GM23338 (cell line): Measurements from ENCODE around the gene FOXP1. TPM values are rescaled to one million over a fixed set of nuclear protein-coding genes. Genes with fewer than 3 reads are reported as not detected.

Experiments
- ATAC-seq: fragments of 200-7000 bp; cut with Tn5 transposase; 3 replicates; pipeline ENCODE4 v1.9.1; 2020
- DNase-seq: peaks from one replicate; pipeline ENCODE4 v3.0.0-alpha.2; 2015; ENCODE audit warnings: low spot score
- H2AFZ ChIP-seq: fragments of 200-600 bp; sonication (generic); 2 replicates; pipeline ENCODE4 v1.8.0; 2016; ENCODE audit warnings: antibody characterized with exemption, mild to moderate bottlenecking, moderate library complexity
- H3F3A ChIP-seq: fragments of 200-600 bp; sonication (generic); replicated peaks from 2 replicates; pipeline ENCODE4 v1.8.0; 2017; ENCODE audit warnings: antibody characterized with exemption, mixed run types, low read depth
- H3K27ac ChIP-seq: fragments of 200-600 bp; sonication (generic); 2 replicates; pipeline ENCODE4 v1.6.1; 2016; ENCODE audit warnings: low read depth
- H3K27me3 ChIP-seq: fragments of 200-600 bp; sonication (generic); 2 replicates; pipeline ENCODE4 v1.8.0; 2016; ENCODE audit warnings: mild to moderate bottlenecking, mixed run types, moderate library complexity; ENCODE audit not compliant: insufficient read depth
- H3K36me3 ChIP-seq: fragments of 200-600 bp; sonication (generic); 2 replicates; pipeline ENCODE4 v1.8.0; 2016; ENCODE audit warnings: mild to moderate bottlenecking; ENCODE audit not compliant: insufficient read depth
- H3K4me1 ChIP-seq: fragments of 200-600 bp; sonication (generic); 2 replicates; pipeline ENCODE4 v1.8.0; 2016; ENCODE audit warnings: mild to moderate bottlenecking, moderate library complexity; ENCODE audit not compliant: insufficient read depth
- H3K4me2 ChIP-seq: fragments of 200-600 bp; sonication (generic); 2 replicates; pipeline ENCODE4 v1.7.1; 2017; ENCODE audit warnings: mixed run types
- H3K4me3 ChIP-seq: fragments of 200-600 bp; sonication (generic); 2 replicates; pipeline ENCODE4 v1.6.1; 2016; ENCODE audit warnings: mixed run types
- H3K79me2 ChIP-seq: fragments of 200-600 bp; sonication (generic); replicated peaks from 2 replicates; pipeline ENCODE4 v1.8.0; 2017; ENCODE audit warnings: mild to moderate bottlenecking; ENCODE audit not compliant: insufficient read depth
- H3K9me2 ChIP-seq: fragments of 200-600 bp; sonication (generic); 2 replicates; pipeline ENCODE4 v1.8.0; 2017; ENCODE audit not compliant: insufficient read depth
- H4K20me1 ChIP-seq: fragments of 200-600 bp; sonication (generic); replicated peaks from 2 replicates; pipeline ENCODE4 v1.8.0; 2017; ENCODE audit warnings: mild to moderate bottlenecking; ENCODE audit not compliant: insufficient read depth
- H3K27ac Mint-ChIP-seq: 2 replicates; pipeline ENCODE4 v1.8.0; 2020; ENCODE audit warnings: inconsistent platforms, mild to moderate bottlenecking, moderate library complexity, mixed read lengths
- H3K27me3 Mint-ChIP-seq: 3 replicates; pipeline ENCODE4 v1.8.0; 2022; ENCODE audit warnings: low read depth, mild to moderate bottlenecking, moderate library complexity, mixed read lengths, inconsistent platforms; ENCODE audit not compliant: insufficient read depth, poor library complexity
- H3K36me3 Mint-ChIP-seq: 3 replicates; pipeline ENCODE4 v1.8.0; 2021; ENCODE audit warnings: low read depth, mild to moderate bottlenecking, inconsistent platforms, moderate library complexity, mixed read lengths
- H3K4me1 Mint-ChIP-seq: 3 replicates; pipeline ENCODE4 v1.8.0; 2020; ENCODE audit warnings: mild to moderate bottlenecking, inconsistent platforms, mixed read lengths
- H3K4me3 Mint-ChIP-seq: 3 replicates; pipeline ENCODE4 v1.8.0; 2021; ENCODE audit warnings: moderate library complexity, mild to moderate bottlenecking, inconsistent platforms, mixed read lengths
- H3K9me3 Mint-ChIP-seq: 3 replicates; pipeline ENCODE4 v1.8.0; 2020; ENCODE audit warnings: moderate library complexity, mild to moderate bottlenecking, inconsistent platforms, mixed read lengths
- CTCF ChIP-seq, 2 experiments: fragments of 200-600 bp in 1 of 2; sonication (generic) in 1 of 2; conservative IDR thresholded peaks; 2 replicates each; pipeline versions ENCODE4 v1.5.1 to v1.6.1; 2016 to 2017; ENCODE audit warnings: antibody characterized with exemption in 2 of 2, low read depth in 2 of 2, mild to moderate bottlenecking in 2 of 2, moderate library complexity in 1 of 2
- JUNB ChIP-seq: IDR thresholded peaks from one replicate; pipeline ENCODE4 v1.6.1; 2016; ENCODE audit warnings: antibody characterized with exemption; ENCODE audit not compliant: unreplicated experiment
- REST ChIP-seq: IDR thresholded peaks from one replicate; pipeline ENCODE4 v1.6.1; 2018; ENCODE audit warnings: antibody characterized with exemption; ENCODE audit not compliant: unreplicated experiment
- polyA plus RNA-seq: library from polyadenylated mRNA; unstranded; fragments of >200 nt; fragmentation: Nextera tagmentation; extraction: Ambion mirVana; gene quantifications from 2 replicates; pipeline ENCODE4 v1.2.1, GENCODE V29; 2016
- total RNA-seq: library from RNA; depleted of rRNA; stranded (reverse); fragments of >200 nt; shearing (Covaris generic); gene quantifications from 2 replicates; pipeline ENCODE4 v1.2.3, GENCODE V29; 2014

FOXP1 gene
- total and polyA plus RNA-seq, 2 experiments from 2014 or later, result 32.9 to 35.5 TPM

DNA sequence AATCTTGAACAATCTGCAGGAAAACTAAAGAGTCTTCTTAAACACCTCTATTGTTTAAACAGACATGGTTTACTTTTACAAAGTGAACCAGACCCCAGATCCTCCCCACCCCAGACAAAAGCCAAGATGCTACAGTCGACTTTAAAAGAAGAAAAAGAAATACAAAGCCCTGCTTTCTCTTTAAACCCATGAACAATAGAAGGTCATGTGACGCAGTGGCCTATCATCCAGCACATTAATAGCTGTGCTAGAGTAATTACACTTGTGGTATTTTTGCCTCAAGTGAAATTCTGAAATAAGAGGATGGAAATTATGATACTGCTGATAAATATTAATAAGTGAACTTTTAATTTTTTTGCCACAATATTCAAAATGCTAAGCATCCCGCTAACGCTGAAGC, 613.4 kb downstream of the FOXP1 start:
- no peaks in the 10 kb centered on the region for H3K79me2 ChIP-seq
- H3K27ac Mint-ChIP-seq, result no peak overlapping the region
- no peaks in the 10 kb centered on the region for H3K36me3 ChIP-seq

GRCh38 chr3:70963431-70964275, 619.9 kb downstream of the FOXP1 start:
- TF ChIP-seq CTCF (conservative IDR thresholded peaks at IDR 0.05; ENCODE audit: low read depth in 2 of 2) (0 out of 4 replicates have a peak, but pooled peaks of 1 of the 2 experiments have one; percentile 3), REST (no peak)
- Mint-ChIP-seq H3K27me3 (peaks cover 1% of the 10 kb centered on the region), H3K27ac (peak overlapping the region; percentile 28; the same call in 1 of the 2 replicates), H3K9me3 (no peaks in the 10 kb centered on the region), H3K36me3 (peaks cover 25% of the 10 kb centered on the region; the same call in 2 of the 3 replicates), H3K4me3 (no peak overlapping the region), H3K4me1 (peaks cover 25% of the 10 kb centered on the region)
- peaks cover 27% of the 10 kb centered on the region for H3K4me1 ChIP-seq
- no peaks in the 10 kb centered on the region for H3F3A ChIP-seq
- DNase-seq, result peak; percentile 22
- H3K27me3 ChIP-seq, result no peaks in the 10 kb centered on the region
- peak; percentile 54 for ATAC-seq
- no peak overlapping the region for H3K4me3 ChIP-seq
- H3K9me2 ChIP-seq, result no peaks in the 10 kb centered on the region
- no peaks in the 10 kb centered on the region for H3K79me2 ChIP-seq
- 0 out of 2 replicates have a peak overlapping the region, but pooled peaks have one; percentile 21 for H3K27ac ChIP-seq
- H4K20me1 ChIP-seq, result no peaks in the 10 kb centered on the region; the same call in 1 of the 2 replicates
- no peaks in the 10 kb centered on the region for H3K36me3 ChIP-seq
- peak overlapping the region; percentile 49; the same call in 1 of the 2 replicates for H3K4me2 ChIP-seq
- no peak overlapping the region for H2AFZ ChIP-seq

More for the DNA sequence above, 613.4 kb downstream of the FOXP1 start:
- H3K4me1 ChIP-seq, result peaks cover 13% of the 10 kb centered on the region
- no peaks in the 10 kb centered on the region for H3K9me2 ChIP-seq
- DNase-seq (no peak), ATAC-seq (no peak)
- no peaks in the 10 kb centered on the region for H3K27me3 Mint-ChIP-seq
- peaks cover 21% of the 10 kb centered on the region; the same call in 2 of the 3 replicates for H3K36me3 Mint-ChIP-seq
- TF ChIP-seq JUNB, result no peak
- H3K27me3 ChIP-seq, result no peaks in the 10 kb centered on the region
- H3F3A ChIP-seq, result no peaks in the 10 kb centered on the region
- H3K4me2 ChIP-seq, result no peak overlapping the region
- H2AFZ ChIP-seq, result no peak overlapping the region
- H3K4me3 Mint-ChIP-seq, result no peak overlapping the region
- H3K4me3 ChIP-seq, result no peak overlapping the region
- no peak overlapping the region for H3K27ac ChIP-seq
- no peaks in the 10 kb centered on the region; the same call in 1 of the 2 replicates for H4K20me1 ChIP-seq
- H3K9me3 Mint-ChIP-seq, result no peaks in the 10 kb centered on the region
- H3K4me1 Mint-ChIP-seq, result peaks cover 18% of the 10 kb centered on the region
